NCI-H2227 treated with DMSO at 0.1 percent for 48 hours (cell line): ENCODE measurements around the gene CRYBA4.
A peak's percentile ranks its signal among the peaks of the same experiment; 100 is the strongest.

Source experiments
- DNase-seq: peaks from one replicate; lab custom pipeline; 2025; lab: John Stamatoyannopoulos, UW

The CRYBA4 gene

GRCh38 chr22:26660961-26661578 is 39.3 kb downstream of the CRYBA4 start:
- no peak for DNase-seq

GRCh38 chr22:26662160-26662559 is 40.4 kb downstream of the CRYBA4 start:
- DNase-seq = no peak

- no peak for DNase-seq
Measured at GRCh38 chr22:26663374-26663923, 41.7 kb downstream of the CRYBA4 start.

DNA sequence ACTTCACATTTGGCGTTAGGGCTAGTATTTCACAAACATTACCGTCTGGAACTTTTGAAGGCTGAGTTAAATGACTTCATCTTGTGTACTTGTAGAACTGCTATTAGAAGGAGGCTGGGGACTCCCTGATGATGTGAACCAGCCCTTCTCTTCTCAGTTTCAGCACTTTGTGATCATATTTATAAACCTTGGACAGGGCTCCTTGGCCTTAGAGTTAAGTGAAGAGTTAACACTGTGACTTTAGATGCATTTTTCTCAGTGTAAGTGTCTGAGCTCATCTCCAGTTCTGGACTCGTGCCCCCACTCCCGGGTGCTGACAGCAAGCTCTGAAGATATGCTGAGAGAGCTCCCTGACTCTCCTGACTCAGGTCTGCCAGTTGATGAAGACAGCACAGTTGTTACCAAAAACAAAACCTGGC is 44.1 kb downstream of the CRYBA4 start:
- no peak for DNase-seq

- DNase-seq = no peak
Measured at GRCh38 chr22:26667140-26667539, 45.4 kb downstream of the CRYBA4 start.

DNA sequence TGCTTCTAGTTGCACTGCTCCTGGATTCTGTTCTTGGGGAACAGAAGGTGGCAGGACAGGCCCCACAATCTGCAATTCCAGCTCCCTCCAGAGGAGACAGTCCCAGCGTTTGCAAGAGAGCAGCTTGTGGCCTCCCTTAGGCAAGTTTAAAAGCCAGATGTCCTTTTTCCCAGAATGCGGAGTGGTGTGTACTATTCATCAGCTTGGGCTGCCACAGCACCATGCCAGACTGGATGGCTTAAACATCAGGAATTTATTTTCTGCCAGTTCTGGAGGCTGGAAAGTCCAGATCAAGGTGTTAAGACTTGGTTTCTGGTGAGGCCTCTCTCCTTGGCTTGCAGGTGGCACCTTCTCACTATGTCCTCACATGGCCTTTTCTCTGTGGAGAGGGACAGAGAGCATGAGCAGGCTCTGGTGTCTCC is 47.3 kb downstream of the CRYBA4 start:
- DNase-seq = no peak

DNA sequence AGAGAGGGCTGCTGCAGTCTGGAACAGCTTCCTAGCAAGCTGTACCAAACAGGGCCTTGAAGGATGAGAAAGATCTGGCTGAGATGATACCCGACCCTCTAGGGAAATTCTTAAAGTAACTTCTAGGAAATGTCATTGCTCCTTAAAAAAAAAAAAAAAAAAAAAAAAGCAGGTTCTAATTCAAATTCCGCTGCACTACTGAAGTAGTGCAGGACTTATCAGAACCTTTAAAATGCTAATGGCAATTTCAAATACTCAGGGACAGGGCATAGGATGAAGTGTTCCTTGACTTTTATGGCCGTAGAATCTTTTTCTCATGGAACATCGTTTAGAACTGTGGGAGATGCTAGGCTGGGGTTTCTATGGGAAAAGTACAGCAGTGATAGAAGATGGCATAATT is 48.7 kb downstream of the CRYBA4 start:
- DNase-seq = no peak

DNA sequence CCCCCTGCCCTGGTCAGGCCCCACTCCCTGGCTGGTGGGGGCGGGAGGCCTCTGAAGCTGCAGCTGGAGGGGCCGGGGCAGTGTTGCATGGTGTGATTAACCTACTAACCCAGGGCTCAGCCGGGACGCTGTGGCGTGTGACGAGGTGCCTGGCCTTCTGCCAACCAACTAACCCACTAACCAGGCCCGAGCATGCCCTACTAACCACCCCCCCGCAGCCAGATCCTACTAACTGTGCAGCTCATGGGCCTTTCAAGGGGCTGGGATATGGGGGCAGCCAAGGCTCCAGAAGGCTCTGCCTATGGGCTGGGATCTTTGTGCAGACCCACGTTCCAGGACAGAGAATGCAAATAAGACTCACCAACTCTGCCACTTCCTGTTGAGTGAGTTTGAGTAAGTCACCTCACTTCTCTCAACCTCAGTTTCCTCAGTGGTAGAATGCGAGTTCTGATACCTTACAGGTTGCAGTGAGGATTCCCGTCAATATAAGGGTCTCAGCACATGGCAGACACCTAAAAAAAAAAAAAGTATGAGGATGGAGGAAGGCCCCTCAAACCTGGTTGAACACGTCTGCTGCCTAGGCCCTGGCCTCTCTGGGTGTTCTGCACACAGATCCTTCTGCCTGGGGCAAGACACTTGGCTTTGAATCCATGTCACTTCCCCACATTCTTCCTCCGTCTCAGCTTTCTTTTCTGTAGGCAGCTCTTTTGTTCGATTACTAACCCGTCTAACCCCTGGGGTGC is 49.7 kb downstream of the CRYBA4 start:
- DNase-seq = no peak

DNA sequence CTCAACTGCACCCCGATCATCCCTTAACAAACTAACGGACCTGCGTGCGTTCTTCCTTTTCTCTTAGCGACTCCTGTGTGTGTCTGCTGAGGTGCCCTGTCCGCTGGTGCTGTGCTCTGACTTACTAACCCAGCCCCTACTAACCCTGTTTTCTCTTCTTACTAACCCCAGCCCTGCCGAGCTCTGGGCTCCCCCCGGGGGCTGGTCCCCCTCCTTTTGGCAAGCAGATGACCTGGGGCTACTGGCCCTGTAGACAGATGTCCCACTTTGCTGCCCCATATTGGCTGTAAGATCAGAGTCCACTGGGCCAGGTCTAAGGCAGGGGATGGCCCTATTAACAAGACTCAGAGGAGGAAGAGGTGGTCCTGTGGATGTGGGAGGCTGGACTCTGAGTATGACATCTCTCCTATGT is 50.3 kb downstream of the CRYBA4 start:
- no peak for DNase-seq

DNA sequence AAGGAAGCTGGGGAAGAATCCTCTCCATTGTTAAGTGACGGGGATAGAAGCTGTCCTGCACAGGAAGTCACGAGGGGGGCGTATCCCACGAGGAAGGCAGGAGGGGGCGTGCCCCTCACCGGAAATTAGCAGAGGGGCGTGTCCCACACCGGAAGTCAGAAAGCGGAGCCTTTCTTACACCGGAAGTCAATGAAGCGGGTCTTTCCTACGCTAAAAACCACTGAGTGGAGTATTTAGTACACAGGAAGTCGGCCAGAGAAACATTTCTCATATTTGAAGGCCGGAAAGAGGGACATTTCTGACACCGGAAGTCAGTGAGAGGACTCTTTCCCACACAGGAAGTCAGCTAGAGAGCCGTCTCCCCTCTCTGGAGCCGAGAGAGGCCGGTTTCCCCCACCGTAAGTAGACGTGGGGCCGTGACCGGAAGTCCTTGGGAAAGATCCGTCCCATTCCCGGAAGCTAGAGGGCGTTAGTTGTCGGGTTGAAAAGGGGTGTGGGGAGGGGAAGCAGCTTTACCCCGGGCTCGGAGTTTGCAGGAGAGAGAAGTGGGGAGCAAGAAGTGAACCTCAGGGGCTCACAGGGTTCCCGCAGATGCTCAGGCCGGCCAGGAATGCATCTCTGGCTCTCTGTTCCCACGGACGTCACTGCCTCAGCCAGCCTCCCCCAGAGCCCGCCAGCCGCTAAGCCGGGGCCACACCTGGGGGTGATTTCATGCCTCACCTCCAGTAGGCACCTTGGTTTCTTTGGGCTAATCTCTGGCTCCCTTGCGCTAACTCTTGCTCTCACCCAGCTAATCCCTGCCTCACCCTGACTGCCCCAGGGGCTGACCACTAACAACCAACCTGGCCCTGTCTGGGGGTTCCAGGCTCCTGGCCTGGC is 51.1 kb downstream of the CRYBA4 start:
- peak; percentile 88 for DNase-seq

DNA sequence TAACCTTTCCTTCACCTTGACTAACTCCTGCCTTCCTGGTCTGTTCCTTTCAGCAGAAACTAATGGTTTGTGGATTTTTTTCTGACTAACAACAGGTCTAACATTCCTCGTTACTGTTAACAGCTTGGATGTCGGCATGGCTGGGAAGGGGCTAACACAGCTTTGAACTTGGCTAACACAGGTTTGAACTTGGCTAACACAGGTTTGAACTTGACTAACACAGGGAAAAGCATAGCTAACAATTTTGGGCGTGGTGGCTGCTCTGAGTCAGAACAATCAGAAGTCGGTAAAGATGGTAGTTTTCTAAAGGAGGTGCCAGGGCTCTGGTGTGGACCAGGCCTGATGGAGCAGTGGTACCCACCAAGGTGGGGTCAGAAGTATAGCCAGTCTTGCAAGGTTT is 51.7 kb downstream of the CRYBA4 start:
- no peak for DNase-seq

GRCh38 chr22:26674211-26675190 is 52.7 kb downstream of the CRYBA4 start:
- DNase-seq = no peak

DNA sequence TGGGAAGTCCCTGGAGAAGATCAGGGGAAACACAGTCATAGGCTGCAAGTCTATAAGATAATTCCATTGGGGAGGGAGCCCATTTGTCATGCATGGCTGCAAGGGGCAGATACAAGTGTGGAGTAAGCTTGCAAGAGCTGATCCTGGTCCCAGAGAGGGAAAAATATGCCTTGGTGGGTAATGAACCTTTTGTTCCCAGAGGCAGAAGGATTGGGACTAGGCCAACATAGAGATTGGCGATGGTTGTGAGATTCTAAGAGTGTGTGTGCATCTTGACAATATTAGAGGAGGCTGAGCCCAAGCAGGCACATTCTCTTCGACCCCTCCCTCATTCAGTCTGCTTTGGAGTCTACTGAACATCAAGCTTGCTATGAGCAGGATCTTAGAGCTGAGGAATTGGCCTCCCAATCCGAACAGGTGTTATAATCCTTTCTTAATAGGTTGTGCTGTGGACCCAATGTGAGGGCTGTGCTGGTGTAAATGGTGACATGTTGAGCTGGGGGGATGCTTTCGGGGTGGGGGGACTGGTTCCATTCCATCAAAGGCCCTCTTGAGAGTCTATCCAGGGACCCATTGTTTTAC is 54.0 kb downstream of the CRYBA4 start:
- no peak for DNase-seq

DNA sequence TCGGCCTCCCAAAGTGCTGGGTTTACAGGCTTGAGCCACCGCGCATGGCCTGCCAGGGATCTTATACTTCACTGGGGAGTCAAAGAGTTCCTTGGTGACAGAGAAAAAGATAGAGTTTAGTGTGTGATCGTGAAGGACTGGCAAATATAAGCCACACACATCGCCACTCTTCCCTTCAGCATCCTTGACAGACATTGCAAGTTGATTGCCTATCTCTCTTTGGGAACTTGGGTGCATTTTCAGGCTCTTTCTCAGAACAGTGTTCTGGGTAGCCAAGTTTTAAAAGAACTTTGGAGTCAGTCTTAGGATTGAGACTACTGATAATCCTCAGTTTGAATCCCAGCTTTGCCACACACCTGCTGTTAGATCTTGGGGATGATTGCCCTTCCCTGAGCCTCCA is 55.5 kb downstream of the CRYBA4 start:
- DNase-seq = no peak

DNA sequence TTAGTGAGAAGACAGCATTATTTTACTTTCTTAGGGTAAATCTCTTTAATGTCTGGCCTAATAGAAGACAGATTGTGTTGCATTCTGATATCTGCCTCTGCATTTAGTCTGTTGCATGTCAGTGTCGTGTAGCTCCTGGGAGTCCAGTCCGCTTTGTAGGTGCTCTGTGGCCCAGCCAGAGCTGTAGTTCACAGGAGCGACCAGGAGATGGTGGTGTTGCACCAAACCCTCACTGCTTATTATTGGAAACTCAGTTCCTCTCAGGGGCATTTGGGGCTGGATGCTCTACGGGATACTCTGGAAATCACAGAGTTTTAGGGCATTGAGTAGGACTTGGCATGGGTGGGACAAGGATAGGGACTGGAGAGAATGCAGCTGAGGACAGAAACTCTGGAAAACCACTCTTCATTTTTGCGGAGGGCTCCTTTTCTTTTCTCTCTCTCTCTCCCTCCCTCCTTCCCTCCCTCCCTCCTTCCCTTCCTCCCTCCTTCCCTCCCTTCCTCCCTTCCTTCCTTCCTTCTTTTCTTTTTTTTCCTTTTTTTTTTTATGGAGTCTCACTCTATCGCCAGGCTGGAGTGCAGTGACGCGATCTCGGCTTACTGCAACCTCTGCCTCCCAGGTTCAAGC is 57.4 kb downstream of the CRYBA4 start:
- DNase-seq = peak; percentile 34
